Activated CD4-positive, alpha-beta T cell treated with anti-CD3 and anti-CD28 coated beads for 1 hour (primary cell): ENCODE measurements around the gene BORCS5.
"Not testable (repeated sequence)": the region's sequence is repeated elsewhere in the genome, so short reads cannot be mapped to it uniquely, and the experiment has no call there.

Experiments used
- DNase-seq: peaks from one replicate; pipeline ENCODE4 v3.0.0-alpha.2; 2020

BORCS5 gene

DNA sequence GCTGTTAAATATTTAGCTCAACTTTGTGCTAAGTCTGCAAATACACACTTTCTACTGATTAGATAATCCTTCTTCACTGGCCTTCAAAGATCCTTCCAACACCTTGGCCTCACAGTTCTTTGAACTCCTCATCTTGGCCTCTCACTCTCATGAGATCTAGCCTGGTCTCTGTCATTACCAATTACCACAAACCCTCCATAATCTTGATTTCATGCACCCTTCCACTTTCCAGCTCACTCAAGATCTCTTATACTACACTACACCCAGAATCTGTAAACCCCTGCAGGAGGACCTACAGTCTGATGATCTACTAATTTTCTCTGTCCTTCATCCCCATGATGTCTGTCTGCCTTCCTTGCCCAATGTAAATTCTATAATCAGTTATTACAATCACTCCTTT, 134.7 kb downstream of the BORCS5 start:
- DNase-seq, result no peak

DNA sequence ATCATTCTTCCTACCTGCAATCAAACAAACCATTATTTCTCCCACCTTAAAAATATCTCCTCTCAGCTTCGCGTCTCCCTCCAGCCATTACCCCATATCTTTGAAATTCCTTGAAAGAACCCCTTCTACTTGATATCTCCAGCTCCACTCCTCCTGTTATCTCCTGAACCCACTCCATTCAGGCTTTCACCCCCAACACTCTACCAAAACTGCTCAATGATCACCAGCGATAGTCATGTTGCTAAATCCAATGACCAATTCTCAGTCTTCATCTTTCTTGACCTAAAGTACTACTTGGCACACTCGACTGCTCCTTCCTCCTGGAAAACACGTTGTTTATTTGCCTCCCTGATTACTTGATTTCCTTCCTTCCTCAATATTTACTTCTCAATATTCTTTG, 135.7 kb downstream of the BORCS5 start:
- DNase-seq, result no peak

DNA sequence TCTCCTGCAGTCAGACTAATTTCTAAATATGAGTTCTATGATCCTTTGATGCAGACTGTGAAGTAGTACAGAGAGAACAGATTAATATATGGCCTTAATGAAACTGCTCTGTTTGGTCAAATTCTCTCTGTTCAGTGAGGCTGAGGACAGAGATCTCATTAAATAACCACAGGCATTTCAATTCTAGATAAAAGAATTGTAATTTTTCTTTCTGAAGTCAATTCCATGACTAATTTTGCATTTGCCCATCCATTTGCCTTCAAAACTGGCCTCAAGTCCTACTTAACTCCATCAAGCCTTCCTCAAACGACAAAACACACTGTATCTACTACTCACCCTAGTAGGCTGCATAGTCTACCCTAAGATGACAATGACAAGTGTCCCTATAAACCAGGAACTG, 138.7 kb downstream of the BORCS5 start:
- no peak for DNase-seq

DNA sequence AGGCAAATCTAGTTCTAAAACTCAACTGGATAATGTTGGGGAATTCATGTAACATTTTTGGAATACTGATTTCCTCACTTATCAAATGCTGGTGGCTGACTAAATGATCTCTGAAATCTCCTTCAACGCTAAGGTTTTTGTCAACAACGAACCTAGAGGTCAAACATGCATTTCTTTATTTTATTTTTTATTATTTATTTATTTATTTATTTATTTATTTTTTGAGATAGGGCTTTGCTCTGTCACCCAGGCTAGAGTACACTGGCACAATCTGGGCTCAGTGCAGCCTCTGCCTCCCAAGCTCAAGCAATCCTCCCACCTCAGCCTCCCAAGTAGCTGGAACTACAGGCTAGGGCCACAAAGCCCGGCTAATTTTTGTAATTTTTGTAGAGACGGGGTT, 141.3 kb downstream of the BORCS5 start:
- no peak for DNase-seq

DNA sequence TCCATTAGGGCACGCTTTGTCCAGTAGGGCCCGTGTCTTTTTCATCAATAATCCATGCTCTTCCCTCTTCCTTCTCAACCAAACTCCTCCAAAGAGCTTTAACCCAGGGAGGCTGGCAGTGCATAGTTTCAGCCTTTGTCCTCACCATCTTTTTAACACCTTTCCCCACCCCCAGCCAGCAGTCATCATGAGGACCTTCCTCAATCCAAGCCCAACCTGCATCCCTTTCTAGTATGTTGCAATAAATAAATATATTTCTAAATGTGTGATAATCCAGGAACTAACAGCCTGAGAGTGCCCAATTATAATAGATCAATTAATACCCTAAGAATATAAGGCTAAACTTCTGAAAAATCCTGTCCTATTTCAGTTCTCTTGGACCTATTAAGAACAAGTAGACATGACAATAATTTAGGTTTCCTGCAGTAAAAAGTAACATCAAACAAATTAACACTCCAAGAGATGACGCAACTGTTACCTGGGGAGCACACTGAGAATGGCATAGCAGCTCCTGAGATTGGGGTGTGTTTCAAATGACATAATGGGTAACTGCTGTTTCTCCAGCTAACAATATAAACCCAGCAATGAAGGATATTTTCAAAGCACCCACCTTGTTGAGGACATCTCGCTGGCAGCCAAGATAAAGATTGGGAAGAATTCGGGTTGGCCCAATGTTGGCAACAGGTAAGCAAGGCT, 143.2 kb downstream of the BORCS5 start:
- no peak for DNase-seq

DNA sequence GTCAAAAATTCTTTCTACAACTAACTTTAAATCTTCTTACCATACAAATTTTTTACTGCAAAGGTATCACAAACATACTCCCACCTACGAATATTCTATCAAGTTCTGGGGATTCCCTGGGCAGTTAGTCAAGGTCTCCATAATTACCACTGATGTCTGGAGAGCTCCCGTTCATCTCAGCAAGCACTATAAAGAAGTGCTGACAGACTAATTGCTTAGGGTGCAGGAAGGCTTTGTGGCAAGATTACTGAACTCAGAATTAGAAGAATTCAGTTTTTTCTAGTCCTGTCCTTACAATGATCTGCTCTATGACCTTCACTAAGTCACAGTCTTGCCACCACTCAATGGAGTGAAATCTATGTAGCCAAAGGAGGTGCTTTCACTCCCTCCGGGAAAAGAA, 144.2 kb downstream of the BORCS5 start:
- no peak for DNase-seq

DNA sequence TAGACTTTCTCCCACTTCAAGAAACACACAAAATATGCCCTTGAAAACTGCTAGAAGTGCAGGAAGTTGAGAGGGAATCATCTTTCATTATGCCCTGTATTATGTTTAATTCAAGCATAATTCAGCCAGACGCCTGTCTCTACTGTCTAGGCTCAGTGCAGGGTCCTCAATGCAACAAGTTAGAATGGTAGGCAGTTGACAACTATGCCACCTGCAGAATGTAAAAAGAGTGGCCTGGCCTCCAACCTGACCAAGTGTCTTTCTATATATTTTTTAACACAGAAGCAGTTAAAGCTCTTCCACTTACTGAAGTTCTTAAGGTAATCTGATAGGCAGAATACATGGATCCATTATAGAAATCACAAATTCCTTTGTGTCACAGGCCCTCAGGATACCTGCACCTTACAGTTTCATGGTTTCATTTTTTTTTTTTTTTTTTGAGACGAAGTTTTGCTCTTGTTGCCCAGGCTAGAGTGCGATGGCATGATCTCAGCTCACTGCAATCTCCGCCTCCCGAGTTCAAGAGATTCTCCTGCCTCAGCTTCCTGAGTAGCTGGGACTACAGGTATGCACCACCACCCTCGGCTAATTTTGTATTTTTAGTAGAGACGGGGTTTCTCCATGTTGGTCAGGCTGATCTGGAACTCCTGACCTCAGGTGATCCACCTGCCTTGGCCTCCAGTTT, 145.4 kb downstream of the BORCS5 start:
- DNase-seq, result not testable (repeated sequence)

DNA sequence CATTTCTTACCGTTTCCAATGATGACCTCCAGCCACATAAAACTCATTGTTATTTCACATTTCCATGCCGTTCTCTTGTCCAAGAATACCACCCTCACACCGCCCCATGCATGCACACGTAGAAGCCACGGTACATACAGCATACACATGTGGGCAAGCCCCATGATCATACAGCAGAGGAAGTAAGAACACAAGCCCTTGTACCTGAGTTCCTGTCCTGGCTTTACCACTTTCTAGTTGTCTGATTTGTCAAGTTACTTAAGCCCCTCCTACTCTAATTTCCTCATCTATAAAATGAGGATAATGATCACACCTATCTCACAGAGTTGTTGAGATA, 145.9 kb downstream of the BORCS5 start:
- DNase-seq, result no peak

DNA sequence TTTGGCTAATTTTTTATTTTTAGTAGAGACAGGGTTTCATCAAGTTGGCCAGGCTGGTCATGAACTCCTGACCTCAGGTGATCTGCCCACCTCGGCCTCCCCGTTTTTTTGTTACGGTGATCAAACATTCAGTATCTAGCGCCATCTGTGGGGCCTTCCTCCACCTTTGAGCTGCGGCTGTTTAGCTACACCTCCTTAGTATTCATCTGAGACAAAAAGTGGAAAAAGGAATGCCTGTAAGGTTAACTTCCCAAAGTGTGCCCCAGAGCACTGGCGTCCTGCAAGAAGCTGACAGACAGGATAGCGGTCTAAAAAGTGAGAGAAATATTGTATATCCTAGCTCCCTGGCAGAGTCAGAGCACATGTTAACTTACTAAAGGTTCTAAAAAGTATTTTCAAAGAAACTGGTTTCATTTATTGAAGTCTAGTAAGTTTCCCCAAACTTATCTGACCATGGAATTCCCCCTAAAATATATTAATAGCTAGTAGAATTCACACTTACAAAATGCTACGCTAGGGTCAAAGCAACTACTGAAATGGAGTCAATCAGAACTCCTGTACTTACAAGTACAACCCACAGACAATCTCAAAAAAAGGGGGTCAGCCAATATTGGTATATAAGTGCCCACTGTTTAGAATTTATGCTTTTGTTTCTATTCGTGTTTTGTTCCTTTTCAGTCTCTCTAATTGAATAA, 146.7 kb downstream of the BORCS5 start:
- DNase-seq, result no peak

DNA sequence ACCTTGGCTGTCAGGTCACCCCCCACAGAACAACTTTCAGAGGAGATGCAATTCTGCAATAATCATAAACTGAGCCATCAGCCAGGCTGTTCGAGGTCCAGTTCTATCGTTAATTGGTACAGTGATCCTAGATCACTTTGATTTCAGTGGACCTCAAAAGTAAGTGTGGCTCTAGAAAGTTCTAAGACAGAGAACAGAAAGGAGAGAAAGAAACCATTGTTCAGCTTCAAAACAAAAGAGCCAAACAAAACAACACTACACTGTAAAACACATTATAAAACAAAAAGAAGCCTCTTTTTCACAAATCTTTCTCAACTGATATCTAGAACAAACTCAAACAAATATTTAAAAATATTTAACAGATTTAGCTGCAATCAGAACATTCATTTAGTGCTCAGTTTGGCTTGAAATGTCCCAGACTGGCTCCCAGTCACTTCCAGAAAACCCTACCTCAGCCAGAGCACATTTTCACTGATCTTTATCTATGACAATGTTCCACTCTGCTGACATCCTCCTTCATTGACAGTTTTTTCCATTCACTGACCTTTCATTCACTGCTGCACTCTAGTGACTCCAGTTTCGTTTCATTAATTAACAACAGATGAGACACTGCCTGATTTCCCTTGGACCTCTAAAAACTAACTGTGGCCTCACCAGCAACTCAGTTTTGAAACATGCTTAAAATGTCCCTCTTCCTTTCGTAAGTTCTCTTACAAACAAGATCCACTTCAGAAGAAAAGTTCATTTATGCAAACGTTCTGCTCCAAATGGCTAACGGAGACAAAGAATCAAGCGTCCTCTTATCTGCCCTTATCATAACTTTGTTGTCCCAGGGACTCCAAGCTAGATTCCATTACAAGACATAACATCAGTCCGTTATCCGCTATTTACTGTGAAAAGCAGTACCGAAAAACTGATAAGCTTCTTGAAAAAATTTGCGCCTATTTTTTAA, 148.9 kb downstream of the BORCS5 start:
- no peak for DNase-seq

DNA sequence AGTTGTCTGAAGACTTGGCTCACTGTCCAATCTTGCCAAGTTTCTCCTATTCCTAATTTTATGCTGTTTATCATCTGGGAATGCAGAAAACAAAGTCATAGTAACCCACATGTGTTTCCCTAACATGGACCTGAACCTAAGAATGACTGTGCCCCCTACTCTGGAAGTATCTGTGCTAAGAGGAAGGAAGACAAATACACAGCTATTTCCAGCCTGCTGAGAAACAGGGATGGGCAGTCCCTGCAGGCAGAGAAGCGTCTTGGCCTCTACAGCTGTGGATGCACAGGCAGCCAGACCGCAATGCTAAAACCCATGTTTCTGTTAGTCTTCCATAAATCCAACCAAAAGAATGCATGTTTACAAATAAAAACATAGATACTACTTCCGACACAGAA, 149.6 kb downstream of the BORCS5 start:
- no peak for DNase-seq

DNA sequence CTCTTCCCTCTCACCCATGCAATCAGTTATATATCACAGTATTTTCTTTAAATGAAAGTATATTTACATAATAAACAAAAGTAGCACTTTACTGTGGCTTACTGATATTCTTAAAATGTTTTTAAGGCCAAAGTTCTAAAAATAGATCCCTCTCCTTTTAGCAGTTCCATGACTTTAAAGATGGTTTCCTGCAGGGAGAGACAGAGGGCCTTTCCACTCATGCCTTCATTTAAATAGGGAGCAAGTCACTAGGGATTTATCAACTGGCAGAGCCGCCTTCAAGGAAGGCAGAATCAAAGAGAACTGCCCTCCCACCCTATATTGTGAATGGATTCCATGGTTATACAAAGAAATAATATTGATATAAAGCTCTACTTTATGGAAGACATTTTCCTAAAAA, 150.2 kb downstream of the BORCS5 start:
- no peak for DNase-seq

DNA sequence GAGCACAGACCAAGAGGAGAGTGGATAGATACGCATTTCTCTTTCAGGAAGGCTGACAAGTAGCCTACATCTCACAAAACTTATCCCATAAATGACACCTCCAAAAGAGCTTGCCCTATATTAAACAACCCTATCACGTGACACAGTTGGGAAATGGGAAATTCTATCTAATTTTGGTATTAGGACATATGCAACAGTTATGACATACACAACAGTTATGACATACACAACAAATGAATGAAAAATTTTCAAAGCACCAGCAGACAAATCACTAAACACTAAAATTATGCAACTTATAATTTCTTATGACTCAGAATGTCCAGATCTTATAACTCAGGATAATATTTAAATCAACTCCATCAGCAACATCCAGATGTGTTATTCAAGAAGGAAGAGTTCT, 151.7 kb downstream of the BORCS5 start:
- no peak for DNase-seq

DNA sequence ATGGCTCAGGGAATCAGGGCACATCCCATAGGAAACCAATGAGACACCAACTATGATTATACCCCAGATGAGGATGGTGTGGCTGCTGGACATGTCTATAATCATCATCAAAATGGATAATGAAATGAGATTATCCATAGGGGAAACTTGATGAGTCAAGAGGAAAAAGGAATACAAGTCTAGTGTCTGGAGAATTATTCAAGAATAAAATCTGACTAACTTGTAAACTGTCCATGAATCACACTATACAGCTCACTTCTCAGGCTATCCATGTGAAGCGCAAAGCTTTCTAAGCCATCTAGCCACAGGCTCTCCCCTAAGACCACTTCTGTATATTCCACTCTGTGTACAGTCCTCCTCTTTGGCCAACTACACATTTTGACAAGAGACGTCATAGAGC, 153.3 kb downstream of the BORCS5 start:
- DNase-seq, result no peak

DNA sequence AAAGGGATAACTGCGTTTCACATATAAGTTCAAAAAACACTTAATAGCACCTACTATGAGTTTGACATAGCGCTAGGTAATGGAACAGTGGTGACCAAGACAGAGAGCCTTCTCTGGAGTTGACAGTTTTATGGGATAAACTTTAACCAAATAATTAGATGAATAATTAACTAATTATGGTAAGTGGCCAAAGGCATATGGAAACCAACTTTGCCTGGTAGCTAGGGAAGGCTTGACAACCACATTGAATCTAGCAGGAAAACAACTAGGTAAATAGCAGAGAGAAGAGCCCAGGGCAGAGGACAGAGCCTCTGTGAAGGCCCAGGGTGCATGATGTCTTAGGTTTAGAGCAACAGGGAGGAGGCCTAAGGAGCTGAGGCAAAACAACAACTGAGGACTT, 153.7 kb downstream of the BORCS5 start:
- no peak for DNase-seq

DNA sequence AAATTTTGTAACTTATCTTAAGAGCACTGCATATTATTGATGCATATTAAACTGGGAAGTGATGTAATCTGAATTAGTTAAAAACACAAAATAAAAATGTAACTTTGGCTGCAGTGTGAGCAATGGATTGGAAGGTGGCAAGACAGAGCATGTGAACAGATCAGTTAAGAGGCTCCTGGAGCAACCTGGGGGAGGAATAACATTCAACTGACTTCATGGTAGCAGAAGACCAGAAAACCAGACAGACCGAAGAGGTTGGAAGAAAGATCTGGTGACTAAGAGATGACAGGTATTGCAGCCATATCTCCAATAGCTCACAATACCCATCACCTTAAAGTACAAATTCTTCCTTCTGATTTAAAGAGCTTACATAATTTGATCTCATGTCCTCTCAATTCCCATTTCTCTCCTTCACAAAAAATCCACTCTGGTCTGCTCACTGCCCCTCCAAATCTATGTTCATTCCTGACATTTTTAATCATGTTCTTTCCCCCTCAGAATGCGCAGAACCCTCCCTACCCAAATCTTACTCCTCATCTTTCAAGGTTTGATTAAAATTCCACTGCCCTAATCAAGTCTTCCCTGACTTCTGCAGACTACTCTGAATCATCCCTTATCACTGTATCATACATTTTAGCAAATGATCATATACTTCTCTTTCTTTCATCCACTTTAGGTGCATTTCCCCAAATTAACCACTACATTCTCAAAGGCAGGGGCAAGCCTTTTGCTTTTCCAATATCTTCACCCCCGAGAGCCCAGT, 154.3 kb downstream of the BORCS5 start:
- DNase-seq, result no peak

DNA sequence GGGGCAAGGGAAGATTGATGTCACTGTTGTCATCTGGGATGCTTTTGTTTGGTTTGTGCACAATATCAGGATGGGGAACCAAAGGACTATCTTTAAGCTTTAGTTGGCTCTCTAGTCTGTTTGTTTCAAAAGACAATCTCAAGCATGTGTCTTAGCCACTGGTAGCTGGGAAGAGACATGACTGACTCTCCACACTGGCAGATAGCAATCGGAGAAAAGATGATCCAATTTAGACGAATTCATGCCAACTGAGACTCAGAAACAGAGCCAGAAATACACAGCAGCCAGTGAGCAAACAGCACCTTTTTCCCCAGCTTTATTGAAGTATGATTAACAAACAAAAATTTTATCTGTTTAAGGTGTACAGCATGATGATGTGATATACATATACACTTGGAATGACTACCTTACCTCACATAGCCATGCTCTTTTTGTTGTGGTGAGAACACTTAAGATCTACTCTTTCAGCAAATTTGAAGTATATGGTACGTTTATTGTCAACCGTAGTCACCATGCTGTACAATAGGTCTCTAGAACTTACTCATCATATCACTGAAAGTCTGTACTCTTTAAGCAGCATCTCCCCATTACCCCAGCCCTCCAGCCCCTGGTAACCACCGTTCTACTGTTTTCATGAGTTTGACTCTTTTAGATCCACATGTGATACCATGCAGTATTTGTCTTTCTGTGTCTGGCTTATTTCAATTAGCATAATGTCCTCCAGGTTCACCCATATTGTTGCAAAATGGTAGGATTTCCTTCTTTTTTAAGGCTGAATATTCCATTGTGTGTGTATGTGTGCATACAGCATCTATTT, 155.2 kb downstream of the BORCS5 start:
- DNase-seq, result no peak

DNA sequence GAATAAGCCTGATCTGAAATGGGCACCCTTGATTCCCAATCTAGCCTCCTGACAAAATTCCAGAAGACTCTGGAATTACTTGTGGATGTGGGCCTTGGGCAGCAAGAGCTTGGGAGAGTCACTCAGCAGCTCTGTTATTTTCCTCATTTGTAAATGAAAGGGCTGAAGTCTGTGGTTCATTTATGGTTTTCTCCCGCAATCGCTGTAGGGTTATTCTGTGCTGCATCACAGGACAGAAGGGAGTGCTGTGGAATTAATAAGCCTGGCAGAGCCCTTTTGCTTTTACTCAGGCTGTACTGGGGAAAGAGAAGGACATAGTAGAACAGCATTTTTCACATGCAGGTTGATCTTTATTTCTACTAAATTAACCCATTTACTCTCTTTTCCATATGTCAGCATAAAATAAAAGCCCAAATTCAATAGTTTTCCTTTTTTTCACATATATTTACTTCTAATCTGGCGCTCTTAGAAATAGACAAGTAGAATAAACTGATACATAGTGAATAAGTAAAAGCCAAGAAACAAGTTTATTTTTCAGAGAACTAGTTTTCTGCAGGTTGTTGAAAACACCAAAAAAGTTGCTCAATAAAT, 156.6 kb downstream of the BORCS5 start:
- DNase-seq, result no peak

DNA sequence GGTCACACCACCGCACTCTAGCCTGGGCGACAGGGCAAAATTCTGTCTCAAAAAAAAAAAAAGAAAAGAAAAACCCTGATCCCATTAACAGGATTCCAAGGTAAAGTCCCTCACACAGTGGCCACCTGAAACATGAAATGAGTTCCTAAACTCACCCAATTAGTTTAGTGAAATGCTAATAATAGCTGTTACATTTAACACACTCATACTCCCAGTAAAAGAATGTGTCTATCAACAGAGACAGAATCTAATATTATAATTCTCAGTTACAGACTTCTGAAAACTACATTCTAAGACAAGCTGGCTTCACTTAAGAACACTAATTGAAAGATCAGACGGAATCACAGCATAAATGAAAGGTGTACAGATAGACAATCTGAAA, 161.6 kb downstream of the BORCS5 start:
- no peak for DNase-seq

DNA sequence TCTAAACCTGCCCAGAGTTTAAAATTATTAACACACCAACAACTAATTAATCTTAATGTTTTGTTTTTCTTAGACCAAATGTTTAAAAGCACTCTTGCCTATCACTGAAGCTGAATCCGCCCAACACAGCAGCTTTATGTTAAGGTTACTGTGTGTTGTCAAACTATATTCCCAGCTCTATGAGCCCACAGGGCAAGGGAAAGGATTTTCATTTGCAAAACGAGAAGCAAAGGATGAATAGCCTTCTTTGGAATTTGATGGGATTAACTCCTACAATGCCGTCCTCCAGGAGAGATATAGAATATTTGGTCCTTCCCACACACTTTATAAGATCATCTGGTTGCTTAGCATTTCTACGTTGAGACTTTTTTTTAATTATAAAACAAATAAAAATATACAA, 162.0 kb downstream of the BORCS5 start:
- DNase-seq, result no peak
